ENCODE results near the gene LPCAT1. TPM values are rescaled to one million over a fixed set of nuclear protein-coding genes. Genes with fewer than 3 reads are reported as not detected.
"Not testable (repeated sequence)": the region's sequence is repeated elsewhere in the genome, so short reads cannot be mapped to it uniquely, and the experiment has no call there.

Gene LPCAT1
- total RNA-seq, 2 donors from 2014 or later, result 38.5 to 62.7 TPM

- not testable (repeated sequence) for H3K27me3 Mint-ChIP-seq; H3K4me3 Mint-ChIP-seq; ATAC-seq (replicated peaks); H3K36me3 Mint-ChIP-seq (ENCODE audit: low read depth); H3K9me3 Mint-ChIP-seq
- Mint-ChIP-seq H3K4me1 (peaks cover 23% of the 10 kb centered on the region), H3K27ac (peak overlapping the region; percentile 70)
Measured at GRCh38 chr5:1539393-1540161, 15.8 kb upstream of the LPCAT1 start.

GRCh38 chr5:1538741-1539392 is 15.1 kb upstream of the LPCAT1 start:
- no peaks in the 10 kb centered on the region for H3K36me3 Mint-ChIP-seq (ENCODE audit: low read depth)
- H3K27ac Mint-ChIP-seq, result peak overlapping the region; percentile 70
- H3K4me3 Mint-ChIP-seq, result no peak overlapping the region
- H3K9me3 Mint-ChIP-seq, result no peaks in the 10 kb centered on the region
- no peaks in the 10 kb centered on the region for H3K27me3 Mint-ChIP-seq
- no peak for ATAC-seq (replicated peaks)
- H3K4me1 Mint-ChIP-seq, result peaks cover 23% of the 10 kb centered on the region

- Mint-ChIP-seq H3K36me3 (ENCODE audit: low read depth) (no peaks in the 10 kb centered on the region), H3K4me3 (no peak overlapping the region), H3K4me1 (peaks cover 23% of the 10 kb centered on the region), H3K9me3 (no peaks in the 10 kb centered on the region), H3K27me3 (no peaks in the 10 kb centered on the region), H3K27ac (peak overlapping the region; percentile 70)
- no peak for ATAC-seq (replicated peaks)
Measured at GRCh38 chr5:1538276-1538675, 14.5 kb upstream of the LPCAT1 start.

GRCh38 chr5:1537603-1538154 is 13.9 kb upstream of the LPCAT1 start:
- H3K4me1 Mint-ChIP-seq, result peaks cover 23% of the 10 kb centered on the region
- peak overlapping the region; percentile 89 for H3K4me3 Mint-ChIP-seq
- no peaks in the 10 kb centered on the region for H3K9me3 Mint-ChIP-seq
- no peaks in the 10 kb centered on the region for H3K36me3 Mint-ChIP-seq (ENCODE audit: low read depth)
- peak overlapping the region; percentile 84 for H3K27ac Mint-ChIP-seq
- no peak for ATAC-seq (replicated peaks)
- H3K27me3 Mint-ChIP-seq, result no peaks in the 10 kb centered on the region

- peak overlapping the region; percentile 84 for H3K27ac Mint-ChIP-seq
- H3K4me1 Mint-ChIP-seq, result peaks cover 23% of the 10 kb centered on the region
- no peaks in the 10 kb centered on the region for H3K36me3 Mint-ChIP-seq (ENCODE audit: low read depth)
- no peaks in the 10 kb centered on the region for H3K9me3 Mint-ChIP-seq
- no peak for ATAC-seq (replicated peaks)
- H3K27me3 Mint-ChIP-seq, result peaks cover 3% of the 10 kb centered on the region
- H3K4me3 Mint-ChIP-seq, result peak overlapping the region; percentile 89
Measured at GRCh38 chr5:1536871-1537602, 13.3 kb upstream of the LPCAT1 start.

GRCh38 chr5:1536322-1536845 is 12.6 kb upstream of the LPCAT1 start:
- peaks cover 23% of the 10 kb centered on the region for H3K4me1 Mint-ChIP-seq
- H3K36me3 Mint-ChIP-seq (ENCODE audit: low read depth), result no peaks in the 10 kb centered on the region
- no peaks in the 10 kb centered on the region for H3K9me3 Mint-ChIP-seq
- H3K27ac Mint-ChIP-seq, result peak overlapping the region; percentile 84
- H3K4me3 Mint-ChIP-seq, result peak overlapping the region; percentile 89
- peak; percentile 99 for ATAC-seq (replicated peaks)
- peaks cover 3% of the 10 kb centered on the region for H3K27me3 Mint-ChIP-seq

GRCh38 chr5:1535646-1536045 is 11.9 kb upstream of the LPCAT1 start:
- Mint-ChIP-seq H3K4me1 (peaks cover 23% of the 10 kb centered on the region), H3K27ac (peak overlapping the region; percentile 84), H3K9me3 (no peaks in the 10 kb centered on the region), H3K27me3 (peaks cover 6% of the 10 kb centered on the region), H3K36me3 (ENCODE audit: low read depth) (no peaks in the 10 kb centered on the region), H3K4me3 (peak overlapping the region; percentile 89)
- no peak for ATAC-seq (replicated peaks)

GRCh38 chr5:1532384-1532783 is 8.6 kb upstream of the LPCAT1 start:
- Mint-ChIP-seq H3K4me1 (peaks cover 18% of the 10 kb centered on the region), H3K9me3 (no peaks in the 10 kb centered on the region), H3K36me3 (ENCODE audit: low read depth) (no peaks in the 10 kb centered on the region), H3K27me3 (peaks cover 6% of the 10 kb centered on the region), H3K4me3 (no peak overlapping the region), H3K27ac (no peak overlapping the region)
- ATAC-seq (replicated peaks), result no peak

GRCh38 chr5:1529498-1529897 is 5.7 kb upstream of the LPCAT1 start:
- Mint-ChIP-seq H3K27me3 (peaks cover 6% of the 10 kb centered on the region), H3K36me3 (ENCODE audit: low read depth) (no peaks in the 10 kb centered on the region), H3K4me3 (no peak overlapping the region), H3K4me1 (peaks cover 4% of the 10 kb centered on the region), H3K9me3 (no peaks in the 10 kb centered on the region), H3K27ac (no peak overlapping the region)
- no peak for ATAC-seq (replicated peaks)

- Mint-ChIP-seq H3K36me3 (ENCODE audit: low read depth) (peaks cover 2% of the 10 kb centered on the region), H3K4me1 (peaks cover 6% of the 10 kb centered on the region), H3K9me3 (no peaks in the 10 kb centered on the region), H3K4me3 (no peak overlapping the region), H3K27me3 (peaks cover 6% of the 10 kb centered on the region), H3K27ac (no peak overlapping the region)
- ATAC-seq (replicated peaks), result no peak
Measured at GRCh38 chr5:1527533-1528205, 3.9 kb upstream of the LPCAT1 start.

- Mint-ChIP-seq H3K27me3 (peaks cover 3% of the 10 kb centered on the region), H3K4me3 (no peak overlapping the region), H3K36me3 (ENCODE audit: low read depth) (peaks cover 8% of the 10 kb centered on the region), H3K9me3 (no peaks in the 10 kb centered on the region), H3K4me1 (peaks cover 11% of the 10 kb centered on the region), H3K27ac (no peak overlapping the region)
- ATAC-seq (replicated peaks), result no peak
Measured at GRCh38 chr5:1526681-1527131, 2.9 kb upstream of the LPCAT1 start.

GRCh38 chr5:1526190-1526631 is 2.5 kb upstream of the LPCAT1 start:
- ATAC-seq (replicated peaks), result no peak
- Mint-ChIP-seq H3K4me1 (peaks cover 13% of the 10 kb centered on the region), H3K36me3 (ENCODE audit: low read depth) (peaks cover 11% of the 10 kb centered on the region), H3K27me3 (peaks cover 3% of the 10 kb centered on the region), H3K4me3 (no peak overlapping the region), H3K9me3 (no peaks in the 10 kb centered on the region), H3K27ac (no peak overlapping the region)

- Mint-ChIP-seq H3K4me3 (peak overlapping the region; percentile 39), H3K4me1 (peaks cover 13% of the 10 kb centered on the region), H3K27me3 (no peaks in the 10 kb centered on the region), H3K27ac (no peak overlapping the region), H3K9me3 (no peaks in the 10 kb centered on the region), H3K36me3 (ENCODE audit: low read depth) (peaks cover 17% of the 10 kb centered on the region)
- ATAC-seq (replicated peaks), result no peak
Measured at GRCh38 chr5:1525624-1526189, 1.9 kb upstream of the LPCAT1 start.

All from activated T-helper 17 cell treated with anti-CD3 and anti-CD28 coated beads, Interleukin-2, amount 50 U/mL, for 72 hours (primary cell).